HG03066 (cell line): ENCODE measurements around the gene SUMF2.
"Not testable (repeated sequence)": the region's sequence is repeated elsewhere in the genome, so short reads cannot be mapped to it uniquely, and the experiment has no call there.

ENCODE experiments used
- ATAC-seq: cut with Tn5 transposase; IDR thresholded peaks from one replicate; pipeline ENCODE4 v1.9.1; 2021; ENCODE audit warnings: low read depth; ENCODE audit not compliant: unreplicated experiment

SUMF2 gene

DNA sequence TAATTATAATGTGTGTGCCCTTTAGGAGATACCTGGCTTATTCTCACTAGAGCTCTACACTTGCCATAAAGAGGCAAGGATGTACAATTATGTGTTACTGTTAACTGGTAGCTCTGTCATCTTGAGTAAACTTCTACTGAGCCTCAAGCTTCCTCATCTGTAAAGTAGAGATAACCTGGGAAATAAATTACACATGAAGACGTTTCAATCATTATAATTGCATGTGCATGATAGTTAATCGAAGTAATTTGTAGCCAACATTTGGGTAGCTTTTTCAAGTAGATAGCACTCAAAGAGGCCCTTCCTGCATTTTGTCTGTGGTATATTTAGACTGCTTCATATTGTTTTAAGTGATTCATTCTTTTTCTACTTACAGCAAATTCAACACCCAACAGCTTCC is 10.1 kb upstream of the SUMF2 start:
- ATAC-seq: no peak

DNA sequence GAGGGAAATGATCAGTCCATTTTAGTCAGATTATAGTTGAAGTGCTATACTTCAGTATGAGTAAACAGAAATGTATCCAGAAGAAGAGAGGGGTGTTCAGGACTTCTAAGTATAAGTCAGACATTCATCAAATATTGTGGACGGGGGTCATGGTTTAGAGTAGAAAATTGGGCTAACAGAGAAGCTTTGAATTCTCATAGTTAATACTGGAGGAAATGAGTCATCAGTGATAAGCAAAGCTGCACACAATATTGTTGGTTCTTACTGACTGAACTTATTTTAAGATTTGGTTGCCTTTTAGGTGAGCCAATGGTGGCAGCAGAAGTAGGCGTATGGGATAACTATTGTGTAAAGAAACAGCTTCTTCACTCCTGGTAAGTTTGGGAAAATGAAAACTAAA is 1.7 kb upstream of the SUMF2 start:
- ATAC-seq: no peak

DNA sequence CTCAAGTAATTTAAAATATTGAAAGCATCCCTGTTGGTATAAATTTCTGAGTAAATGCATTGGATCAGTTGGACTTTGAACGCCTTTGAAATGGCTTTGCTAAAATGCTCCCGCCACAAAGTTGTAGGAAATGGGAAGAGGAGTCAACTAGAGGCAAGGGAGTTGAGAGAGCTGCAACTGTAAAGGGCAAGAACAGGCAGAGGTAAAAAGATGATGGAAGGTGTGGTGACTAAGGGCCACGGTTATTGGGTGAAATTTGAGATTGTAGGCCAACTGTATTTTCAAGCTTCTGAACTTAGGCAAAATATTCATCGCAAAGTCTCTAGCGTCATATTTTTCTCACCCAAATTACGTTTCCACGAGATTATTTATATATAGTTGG is 595 bp upstream of the SUMF2 start:
- no peak for ATAC-seq

DNA sequence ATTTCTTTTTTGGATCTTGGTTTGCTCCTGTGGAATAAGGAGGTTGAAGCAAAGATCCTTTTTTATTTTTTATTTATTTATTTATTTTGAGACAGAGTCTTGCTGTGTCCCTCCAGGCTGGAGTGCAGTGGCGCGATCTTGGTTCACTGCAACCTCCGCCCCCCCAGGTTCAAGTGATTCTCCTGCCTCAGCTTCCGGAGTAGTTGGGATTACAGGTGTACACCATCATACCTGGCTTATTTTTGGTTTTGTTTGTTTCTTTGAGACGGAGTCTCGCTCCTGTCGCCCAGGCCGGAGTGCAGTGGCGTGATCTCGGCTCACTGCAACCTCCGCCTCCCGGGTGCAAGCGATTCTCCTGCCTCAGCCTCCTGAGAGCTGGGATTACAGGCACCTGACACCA is 2.3 kb downstream of the SUMF2 start:
- ATAC-seq: not testable (repeated sequence)

DNA sequence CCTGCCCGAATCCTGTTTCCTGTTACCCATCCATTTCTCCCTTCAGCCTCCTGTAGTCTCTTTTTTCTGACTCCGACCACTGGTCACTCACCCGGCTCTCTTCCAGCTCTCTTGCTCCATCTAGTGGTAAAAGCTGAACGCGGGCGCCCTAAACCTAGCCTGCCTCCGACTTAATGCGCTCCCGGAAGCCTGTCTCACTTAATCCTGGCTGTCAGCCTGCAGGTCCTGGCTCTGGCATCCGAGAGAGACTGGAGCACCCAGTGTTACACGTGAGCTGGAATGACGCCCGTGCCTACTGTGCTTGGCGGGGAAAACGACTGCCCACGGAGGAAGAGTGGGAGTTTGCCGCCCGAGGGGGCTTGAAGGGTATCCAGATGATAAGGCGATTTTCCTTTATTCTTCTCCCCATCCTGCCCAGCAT is 10.3 kb downstream of the SUMF2 start:
- ATAC-seq: peak; percentile 89

DNA sequence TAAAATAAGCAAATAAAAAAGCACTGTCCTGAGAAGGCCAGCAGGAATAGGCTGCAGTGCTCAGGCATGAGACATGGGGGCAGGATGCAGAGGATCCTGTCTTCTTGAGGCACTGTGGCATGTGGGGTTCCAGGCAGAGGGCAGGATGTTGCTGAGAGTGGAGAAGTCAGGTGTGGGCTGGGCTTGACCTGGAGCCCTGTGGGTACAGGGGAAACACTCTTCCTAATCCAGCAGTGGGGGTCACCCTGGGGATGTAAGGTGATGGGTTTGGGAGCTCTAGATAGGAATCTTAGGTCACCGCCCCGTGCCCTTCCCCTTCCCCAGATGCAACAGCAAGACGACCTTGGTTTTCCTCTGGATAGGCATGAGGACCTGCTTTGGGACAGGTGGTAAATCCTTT is 13.6 kb downstream of the SUMF2 start:
- ATAC-seq: no peak

DNA sequence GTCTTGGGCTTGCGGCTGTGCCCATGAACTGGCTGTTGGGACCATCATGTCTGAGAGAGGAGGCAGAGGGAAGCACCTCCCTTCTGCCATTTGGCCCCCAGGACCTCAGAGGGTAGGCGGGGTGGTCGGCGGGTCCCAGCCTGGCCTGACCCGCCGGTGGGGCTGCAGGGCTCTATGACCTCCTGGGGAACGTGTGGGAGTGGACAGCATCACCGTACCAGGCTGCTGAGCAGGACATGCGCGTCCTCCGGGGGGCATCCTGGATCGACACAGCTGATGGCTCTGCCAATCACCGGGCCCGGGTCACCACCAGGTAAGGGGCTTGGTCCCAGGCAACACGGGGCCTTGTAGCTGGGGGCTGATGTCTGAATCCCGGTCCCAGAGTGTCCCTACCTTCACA is 14.1 kb downstream of the SUMF2 start:
- ATAC-seq: no peak

DNA sequence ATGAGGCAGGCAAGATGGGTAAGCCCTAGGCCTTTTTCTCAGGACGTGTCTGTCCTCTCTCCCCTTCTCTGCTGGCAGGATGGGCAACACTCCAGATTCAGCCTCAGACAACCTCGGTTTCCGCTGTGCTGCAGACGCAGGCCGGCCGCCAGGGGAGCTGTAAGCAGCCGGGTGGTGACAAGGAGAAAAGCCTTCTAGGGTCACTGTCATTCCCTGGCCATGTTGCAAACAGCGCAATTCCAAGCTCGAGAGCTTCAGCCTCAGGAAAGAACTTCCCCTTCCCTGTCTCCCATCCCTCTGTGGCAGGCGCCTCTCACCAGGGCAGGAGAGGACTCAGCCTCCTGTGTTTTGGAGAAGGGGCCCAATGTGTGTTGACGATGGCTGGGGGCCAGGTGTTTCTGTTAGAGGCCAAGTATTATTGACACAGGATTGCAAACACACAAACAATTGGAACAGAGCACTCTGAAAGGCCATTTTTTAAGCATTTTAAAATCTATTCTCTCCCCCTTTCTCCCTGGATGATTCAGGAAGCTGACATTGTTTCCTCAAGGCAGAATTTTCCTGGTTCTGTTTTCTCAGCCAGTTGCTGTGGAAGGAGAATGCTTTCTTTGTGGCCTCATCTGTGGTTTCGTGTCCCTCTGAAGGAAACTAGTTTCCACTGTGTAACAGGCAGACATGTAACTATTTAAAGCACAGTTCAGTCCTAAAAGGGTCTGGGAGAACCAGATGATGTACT is 15.5 kb downstream of the SUMF2 start:
- ATAC-seq: no peak

DNA sequence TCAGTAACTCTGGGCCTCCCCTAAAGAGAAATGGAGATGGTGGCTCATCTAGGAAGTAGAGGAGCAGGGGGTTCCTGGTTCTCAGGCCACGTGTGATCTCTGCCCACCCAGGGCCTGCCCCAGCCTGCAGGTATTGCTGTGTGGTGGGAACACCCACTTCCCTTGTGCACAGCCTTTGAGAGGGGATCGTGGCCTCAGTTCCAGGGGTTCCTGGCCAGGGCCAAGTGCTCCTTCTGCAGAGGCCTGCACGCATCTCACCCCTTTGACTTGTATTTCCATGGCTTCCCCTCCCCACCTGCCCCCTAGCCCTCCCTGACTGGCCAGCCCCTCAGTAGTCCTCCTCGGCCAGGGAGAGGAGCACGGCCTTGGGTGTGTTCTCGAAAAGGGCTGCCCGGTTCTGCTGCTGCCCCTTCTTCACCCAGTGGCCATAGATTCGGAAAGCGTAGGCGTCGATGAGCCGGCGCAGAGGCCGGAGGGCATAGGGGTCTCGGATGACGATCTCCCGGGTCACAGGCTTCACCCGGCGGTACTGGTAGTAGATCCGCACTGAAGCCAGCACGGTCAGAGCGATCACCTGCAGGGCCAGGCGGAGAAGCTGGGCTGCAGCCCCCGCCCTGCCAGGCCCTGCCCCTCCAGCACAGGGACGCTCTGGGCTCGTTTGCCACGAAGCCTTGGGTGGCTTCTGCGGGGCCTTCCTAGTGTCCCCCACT is 16.8 kb downstream of the SUMF2 start:
- not testable (repeated sequence) for ATAC-seq

DNA sequence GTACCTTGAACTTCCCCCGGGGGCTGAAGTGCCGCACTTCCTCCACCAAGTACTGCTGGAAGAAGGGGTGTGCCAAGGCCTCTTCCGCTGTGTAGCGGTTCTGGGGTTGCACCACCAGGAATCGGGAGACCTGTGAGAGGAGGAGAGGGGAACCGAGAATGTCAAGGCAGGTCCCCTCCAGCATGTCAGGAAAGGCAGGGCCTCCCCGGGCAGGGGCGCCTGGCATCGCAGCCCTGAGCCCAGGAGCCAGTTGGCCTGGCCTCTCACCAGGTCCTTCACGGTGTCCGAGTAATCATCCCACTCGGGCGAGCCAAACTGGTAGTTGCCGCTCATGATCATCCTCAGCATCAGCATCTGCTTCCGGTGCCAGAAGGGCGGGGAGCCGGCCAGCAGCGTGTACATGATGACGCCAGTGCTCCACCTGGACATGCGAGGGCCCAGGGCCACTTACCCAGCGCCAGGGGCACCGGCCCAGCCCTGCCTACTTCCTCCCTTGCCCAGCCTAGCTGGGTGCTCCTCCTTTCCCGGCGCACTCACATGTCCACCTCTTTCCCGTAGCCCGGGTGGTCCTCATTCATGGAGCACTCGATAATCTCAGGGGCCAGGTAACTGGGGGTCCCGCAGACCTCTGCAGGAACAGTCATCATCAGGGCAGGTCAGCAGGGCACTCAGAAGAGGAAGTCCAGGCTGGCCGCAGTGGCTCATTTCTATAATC is 17.7 kb downstream of the SUMF2 start:
- no peak for ATAC-seq

DNA sequence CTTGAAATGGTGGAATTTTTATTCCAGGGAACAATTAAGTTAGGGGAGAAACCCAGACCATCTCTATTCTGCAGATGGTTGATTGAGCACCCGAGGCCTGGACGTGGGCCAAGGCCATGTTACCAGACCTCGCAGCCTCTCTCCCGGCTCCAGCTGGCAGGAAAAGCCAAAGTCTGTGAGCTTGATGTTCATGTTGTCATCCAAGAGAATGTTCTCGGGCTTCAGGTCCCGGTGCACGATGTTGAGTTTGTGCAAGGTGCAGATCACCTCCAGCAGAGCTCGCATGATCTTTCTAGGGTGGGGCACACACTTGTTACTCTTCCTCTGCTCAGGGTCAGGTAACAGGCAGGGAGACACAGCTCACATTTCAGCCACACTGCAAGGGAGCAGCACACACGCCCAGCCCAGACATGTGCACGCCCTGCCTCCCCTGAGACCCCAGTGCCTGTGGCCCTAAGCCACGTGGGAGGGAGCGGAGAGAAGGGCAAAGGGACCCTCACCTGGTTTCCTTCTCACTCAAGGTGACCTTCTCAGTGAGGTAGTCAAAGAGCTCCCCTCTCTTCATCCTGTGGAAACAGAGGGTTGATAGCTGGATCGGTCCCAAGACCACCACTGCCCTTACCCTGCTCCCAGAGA is 19.2 kb downstream of the SUMF2 start:
- ATAC-seq: no peak

DNA sequence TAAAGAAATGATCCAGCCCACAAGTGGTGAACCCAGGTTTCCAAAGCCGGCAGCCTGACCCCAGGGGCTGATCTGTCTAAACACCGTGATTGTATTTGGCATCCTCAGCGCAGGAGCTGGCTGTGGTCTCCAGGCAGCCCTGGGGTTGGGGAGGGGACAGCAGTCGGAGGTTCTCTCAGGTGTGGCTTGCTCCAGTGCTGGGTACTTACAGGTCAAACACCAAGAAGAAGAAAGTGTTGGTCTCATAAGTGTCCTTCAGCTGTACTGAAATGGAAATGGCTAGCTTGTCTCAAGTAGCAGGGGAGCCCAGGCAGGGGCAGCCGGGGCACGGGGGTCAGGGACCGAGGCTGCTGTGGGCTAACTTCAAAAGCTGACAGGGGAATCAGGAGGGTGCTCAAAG is 22.7 kb downstream of the SUMF2 start:
- ATAC-seq: no peak

DNA sequence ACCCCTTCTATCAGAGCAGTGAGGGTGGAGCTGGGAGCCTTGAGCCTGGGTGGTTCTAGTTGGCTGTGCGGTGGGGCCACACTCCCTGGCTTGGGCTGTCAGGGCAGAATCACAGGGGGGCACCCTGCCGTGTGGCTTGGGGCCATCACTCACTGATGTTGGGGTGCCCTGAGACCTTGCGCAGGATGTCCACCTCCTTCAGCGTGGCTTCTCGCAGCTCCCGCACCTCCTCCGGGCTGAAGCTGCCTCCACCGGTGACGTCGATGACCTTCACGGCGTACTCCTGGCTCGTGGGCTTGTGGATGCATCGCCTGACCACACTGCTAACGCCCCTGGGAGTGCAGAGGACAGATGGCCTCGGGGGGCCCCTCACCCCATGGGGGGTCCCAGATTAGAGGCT is 23.4 kb downstream of the SUMF2 start:
- ATAC-seq: no peak

DNA sequence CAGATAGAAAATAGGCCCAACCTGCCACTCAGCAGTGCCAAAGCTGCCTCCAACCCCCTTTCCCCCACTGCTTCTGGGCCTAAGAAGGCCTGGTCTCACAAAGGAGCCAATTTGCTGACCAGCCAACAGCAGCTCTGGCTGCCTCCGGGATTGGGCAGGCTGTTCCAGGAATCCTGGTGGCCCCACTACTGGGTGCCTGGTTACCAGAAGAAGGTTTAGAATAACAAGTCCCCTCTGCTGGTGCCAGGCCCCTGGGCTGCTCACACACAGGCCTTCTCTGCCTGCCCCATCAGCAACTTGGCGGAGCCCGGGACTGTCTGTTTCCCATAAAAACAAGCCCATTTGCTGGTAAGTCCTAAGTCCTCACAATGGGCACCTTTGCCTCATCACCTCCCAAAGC is 27.5 kb downstream of the SUMF2 start:
- ATAC-seq: no peak

DNA sequence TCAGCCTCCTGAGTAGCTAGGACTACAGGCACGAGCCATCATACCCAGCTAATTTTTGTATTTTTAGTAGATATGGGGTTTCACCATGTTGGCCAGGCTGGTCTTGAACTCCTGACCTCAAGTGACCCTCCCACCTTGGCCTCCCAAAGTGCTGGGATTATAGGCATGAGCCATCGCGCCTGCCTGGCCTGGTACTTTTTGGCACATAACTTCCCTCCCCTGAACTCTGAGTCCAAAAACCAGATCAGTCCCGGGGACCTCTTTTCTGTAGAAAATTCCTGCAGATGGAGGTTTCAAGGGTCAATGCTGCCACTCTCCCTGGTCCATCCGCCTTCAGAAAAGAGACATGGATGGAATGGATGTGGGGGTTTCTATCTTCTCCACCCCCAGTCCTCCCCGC is 28.3 kb downstream of the SUMF2 start:
- not testable (repeated sequence) for ATAC-seq

DNA sequence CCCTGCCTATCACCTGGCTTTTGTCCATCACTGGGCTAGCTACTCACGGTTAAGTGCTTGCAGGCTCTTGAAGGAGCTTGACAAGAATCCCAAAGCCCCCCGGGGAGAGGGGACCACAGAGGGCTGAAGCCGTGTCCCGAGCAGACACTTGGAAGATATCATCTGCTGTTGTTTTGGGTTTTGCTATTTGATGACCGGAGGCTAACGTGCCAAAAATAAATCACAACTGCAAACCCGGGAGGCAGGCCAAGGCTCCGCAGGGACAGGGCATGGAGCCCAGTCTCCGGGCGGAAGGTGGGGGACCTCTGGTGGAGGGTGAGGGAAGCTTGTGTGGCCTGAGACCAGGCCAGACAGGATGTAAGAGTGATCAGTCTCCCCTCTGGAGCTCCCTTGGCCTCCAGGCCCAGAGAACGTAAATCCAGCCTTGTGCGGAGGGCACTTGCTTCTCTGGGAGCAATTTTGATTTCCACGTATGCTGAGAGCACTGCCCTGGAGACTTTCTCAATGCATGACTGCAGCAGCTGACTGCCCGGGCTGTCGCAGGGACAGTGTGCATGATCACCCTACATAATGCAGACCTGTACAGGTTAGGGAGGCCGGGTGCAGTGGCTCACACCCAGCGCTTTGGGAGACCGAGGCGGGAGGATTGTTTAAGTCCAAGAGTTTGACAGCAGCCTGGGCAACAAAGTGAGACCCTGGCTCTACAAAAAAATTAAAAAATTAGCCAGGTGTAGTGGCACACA is 28.9 kb downstream of the SUMF2 start, which contains the start of gene PHKG1:
TSS of gene PHKG1 (minus strand) at position 164 of the 743 bp plus-strand sequence. CDS start 4,011 bp downstream, outside the sequence.
- ATAC-seq: no peak

DNA sequence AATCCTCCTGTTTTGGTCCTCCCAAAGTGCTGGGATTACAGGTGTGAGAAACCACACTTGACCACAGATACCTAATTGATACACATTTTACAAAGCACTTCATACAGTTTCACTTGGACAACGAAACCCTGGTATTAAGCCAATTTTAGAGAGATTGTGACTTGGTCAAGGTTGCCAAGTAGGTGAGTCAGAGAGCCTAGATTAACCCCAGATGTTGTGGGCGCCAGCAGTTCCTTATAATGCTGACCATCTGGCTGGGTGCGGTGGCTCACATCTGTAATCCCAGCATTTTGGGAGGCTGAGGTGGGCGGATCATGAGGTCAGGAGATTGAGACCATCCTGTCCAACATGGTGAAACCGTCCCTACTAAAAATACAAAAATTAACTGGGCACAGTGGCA is 33.6 kb downstream of the SUMF2 start:
- no peak for ATAC-seq

DNA sequence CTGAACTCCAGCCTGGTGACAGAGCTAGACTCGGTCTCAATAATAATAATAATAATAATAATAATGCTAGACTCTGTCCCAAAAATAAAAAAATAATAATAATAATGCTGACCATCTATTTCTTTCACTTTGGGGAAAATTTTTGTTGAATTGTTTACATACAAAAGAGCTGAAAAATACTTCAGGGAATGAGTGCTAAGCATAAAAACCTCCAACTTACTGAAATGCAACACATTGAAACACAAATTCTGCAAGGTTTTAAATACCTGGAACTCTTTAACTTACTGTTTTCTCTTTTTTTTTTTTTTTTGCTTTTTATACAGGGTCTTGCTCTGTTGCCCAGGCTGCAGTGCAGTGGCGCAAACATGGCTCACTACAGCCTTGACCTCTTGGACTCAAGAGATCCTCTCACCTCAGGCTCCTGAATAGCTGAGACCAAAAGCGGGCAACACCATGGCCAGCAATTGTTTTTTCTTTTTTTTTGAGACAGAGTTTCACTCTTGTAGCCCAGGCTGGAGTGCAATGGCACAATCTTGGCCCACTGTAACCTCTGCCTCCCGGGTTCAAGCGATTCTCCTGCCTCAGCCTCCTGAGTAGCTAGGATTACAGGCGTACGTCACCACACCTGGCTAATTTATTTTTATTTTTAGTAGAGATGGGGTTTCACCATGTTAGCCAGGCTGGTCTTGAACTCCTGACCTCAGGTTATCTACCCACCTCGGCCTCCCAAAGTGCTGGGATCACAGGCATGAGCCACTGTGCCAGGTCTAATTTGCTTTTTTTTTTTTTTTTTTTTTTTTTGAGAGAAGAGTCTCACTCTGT is 34.3 kb downstream of the SUMF2 start:
- not testable (repeated sequence) for ATAC-seq

DNA sequence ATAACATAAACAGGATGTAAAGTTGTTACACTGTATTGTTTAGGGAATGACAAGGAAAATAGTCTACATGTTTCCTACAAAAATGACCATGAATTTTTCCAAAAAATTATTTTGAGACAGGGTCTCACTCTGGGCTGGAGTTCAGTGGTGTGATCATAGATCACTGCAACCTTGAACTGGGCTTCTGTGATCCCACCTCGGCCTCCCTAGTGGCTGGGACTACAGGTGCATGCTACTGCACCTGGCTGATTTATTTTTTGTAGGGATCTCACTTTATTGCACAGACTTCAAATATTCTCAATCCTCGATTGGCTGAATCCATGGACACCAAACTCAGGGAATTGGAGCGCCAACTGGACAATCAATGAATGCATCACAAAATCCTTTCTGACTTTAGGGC is 35.6 kb downstream of the SUMF2 start:
- no peak for ATAC-seq

DNA sequence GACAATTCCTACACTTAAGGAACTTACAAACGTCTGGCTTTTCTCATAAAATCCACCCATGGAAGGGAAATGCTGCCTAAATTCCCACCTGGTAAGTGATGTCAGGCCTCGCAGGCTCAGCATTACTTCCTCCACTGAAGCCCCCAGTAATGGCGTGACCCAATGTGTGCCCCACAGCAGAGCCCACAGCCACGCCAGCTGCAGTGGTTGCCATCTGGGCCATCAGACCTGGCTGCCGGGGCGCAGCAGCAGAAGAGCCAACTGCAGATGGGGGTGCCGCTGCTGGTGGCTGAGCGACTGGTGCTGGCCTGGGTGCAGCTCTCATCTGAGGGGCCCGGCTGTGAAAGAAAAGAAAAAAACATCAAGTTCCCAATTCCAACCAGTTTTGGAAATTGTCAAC is 40.1 kb downstream of the SUMF2 start:
- ATAC-seq: not testable (repeated sequence)
